Nephron (organoid): Measurements from ENCODE around the gene SLC25A22.
A peak's percentile ranks its signal among the peaks of the same experiment; 100 is the strongest.

Experiments
- H3K27ac Mint-ChIP-seq, 3 experiments: 2 replicates each; pipeline ENCODE4 v1.8.0; 2020; ENCODE audit warnings: mixed read lengths in 3 of 3, mild to moderate bottlenecking in 2 of 3, moderate library complexity in 1 of 3
- H3K27me3 Mint-ChIP-seq: 2 replicates; pipeline ENCODE4 v1.8.0; 2021; ENCODE audit warnings: low read depth, mild to moderate bottlenecking, moderate library complexity, mixed read lengths
- H3K36me3 Mint-ChIP-seq: 2 replicates; pipeline ENCODE4 v1.8.0; 2020; ENCODE audit warnings: low read depth, mixed read lengths
- H3K4me1 Mint-ChIP-seq: 2 replicates; pipeline ENCODE4 v1.8.0; 2020; ENCODE audit warnings: mixed read lengths
- H3K4me3 Mint-ChIP-seq, 3 experiments: 2 replicates each; pipeline ENCODE4 v1.8.0; 2020; ENCODE audit warnings: mild to moderate bottlenecking in 3 of 3, mixed read lengths in 3 of 3, moderate library complexity in 2 of 3
- H3K9me3 Mint-ChIP-seq: 2 replicates; pipeline ENCODE4 v1.8.0; 2020; ENCODE audit warnings: mixed read lengths
- CTCF ChIP-seq, 3 experiments: fragments of 200-600 bp; sonication (generic); IDR thresholded peaks; one replicate each; pipeline ENCODE4 v1.5.0; 2021; ENCODE audit warnings: antibody characterized with exemption in 3 of 3; ENCODE audit not compliant: unreplicated experiment in 3 of 3

Gene SLC25A22

GRCh38 chr11:794766-795633 lies 3.1 kb downstream of the SLC25A22 start:
- no peaks in the 10 kb centered on the region for H3K27me3 Mint-ChIP-seq
- peaks cover 14% of the 10 kb centered on the region for H3K4me1 Mint-ChIP-seq
- peaks cover 3% of the 10 kb centered on the region for H3K36me3 Mint-ChIP-seq
- peak overlapping the region; percentile 41 to 59 (median 55) for H3K4me3 Mint-ChIP-seq
- no peak for TF ChIP-seq CTCF (IDR thresholded peaks at IDR 0.05; ENCODE audit: unreplicated experiment in 3 of 3)
- H3K9me3 Mint-ChIP-seq: no peaks in the 10 kb centered on the region
- H3K27ac Mint-ChIP-seq: no peak overlapping the region

GRCh38 chr11:794013-794765 lies 3.9 kb downstream of the SLC25A22 start:
- Mint-ChIP-seq H3K27ac (peak overlapping the region in 1 of 3 experiments; percentile 31), H3K4me1 (peaks cover 14% of the 10 kb centered on the region), H3K4me3 (peak overlapping the region; percentile 25 to 46 (median 40)), H3K27me3 (no peaks in the 10 kb centered on the region), H3K36me3 (peaks cover 3% of the 10 kb centered on the region), H3K9me3 (no peaks in the 10 kb centered on the region)
- no peak for TF ChIP-seq CTCF (IDR thresholded peaks at IDR 0.05; ENCODE audit: unreplicated experiment in 3 of 3)

- H3K36me3 Mint-ChIP-seq: peaks cover 3% of the 10 kb centered on the region
- peaks cover 14% of the 10 kb centered on the region for H3K4me1 Mint-ChIP-seq
- no peaks in the 10 kb centered on the region for H3K27me3 Mint-ChIP-seq
- H3K9me3 Mint-ChIP-seq: no peaks in the 10 kb centered on the region
- TF ChIP-seq CTCF (IDR thresholded peaks at IDR 0.05; ENCODE audit: unreplicated experiment in 3 of 3): no peak
- no peak overlapping the region for H3K27ac Mint-ChIP-seq
- H3K4me3 Mint-ChIP-seq: no peak overlapping the region
These were observed 4.5 kb downstream of the SLC25A22 start for GRCh38 chr11:793556-793955.

DNA sequence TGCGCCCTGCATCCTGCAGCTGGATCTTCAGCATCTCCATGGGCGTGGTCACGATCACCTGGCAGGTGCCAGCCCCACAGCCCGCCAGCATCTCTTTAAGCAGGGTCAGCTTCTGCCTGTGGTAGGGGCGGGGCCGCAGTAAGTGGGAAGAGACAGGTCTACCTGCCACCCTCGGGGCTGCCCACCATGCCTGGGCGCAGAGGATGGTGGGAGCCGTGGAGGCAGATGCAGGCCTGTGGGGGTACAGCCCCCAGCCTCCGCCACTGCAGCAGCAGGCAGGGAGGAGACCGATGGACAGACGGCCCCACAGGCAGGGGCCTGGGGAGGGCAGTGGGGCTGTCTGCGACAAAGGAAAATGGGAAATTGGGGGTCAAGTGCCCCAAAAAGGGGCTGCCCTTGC lies 5.2 kb downstream of the SLC25A22 start:
- Mint-ChIP-seq H3K4me3 (no peak overlapping the region), H3K36me3 (peaks cover 3% of the 10 kb centered on the region), H3K27me3 (no peaks in the 10 kb centered on the region), H3K4me1 (peaks cover 14% of the 10 kb centered on the region), H3K27ac (no peak overlapping the region), H3K9me3 (no peaks in the 10 kb centered on the region)
- no peak for TF ChIP-seq CTCF (IDR thresholded peaks at IDR 0.05; ENCODE audit: unreplicated experiment in 3 of 3)

GRCh38 chr11:792535-792821 lies 5.6 kb downstream of the SLC25A22 start:
- no peaks in the 10 kb centered on the region for H3K9me3 Mint-ChIP-seq
- H3K36me3 Mint-ChIP-seq: peaks cover 3% of the 10 kb centered on the region
- no peaks in the 10 kb centered on the region for H3K27me3 Mint-ChIP-seq
- no peak overlapping the region for H3K4me3 Mint-ChIP-seq
- no peak overlapping the region for H3K27ac Mint-ChIP-seq
- no peak for TF ChIP-seq CTCF (IDR thresholded peaks at IDR 0.05; ENCODE audit: unreplicated experiment in 3 of 3)
- peaks cover 13% of the 10 kb centered on the region for H3K4me1 Mint-ChIP-seq
